NT2/D1 (cell line): Measurements from ENCODE around the gene SPAST.
"Not testable (repeated sequence)": the region's sequence is repeated elsewhere in the genome, so short reads cannot be mapped to it uniquely, and the experiment has no call there.

Experiments
- DNase-seq: peaks from one replicate; pipeline ENCODE4 v3.0.0-alpha.2; 2011; ENCODE audit warnings: low read depth, low spot score
- H3K27me3 ChIP-seq: 2 replicates; pipeline ENCODE4 v1.6.0; 2011; ENCODE audit warnings: mild to moderate bottlenecking; ENCODE audit not compliant: insufficient read length, insufficient read depth
- H3K36me3 ChIP-seq: 2 replicates; pipeline ENCODE4 v1.6.1; 2011; ENCODE audit warnings: mild to moderate bottlenecking, low read length, mixed read lengths; ENCODE audit not compliant: insufficient read depth, insufficient read length
- H3K4me1 ChIP-seq: 2 replicates; pipeline ENCODE4 v1.5.1; 2011; ENCODE audit not compliant: insufficient read depth, insufficient read length
- H3K4me3 ChIP-seq: 2 replicates; pipeline ENCODE4 v1.5.1; 2011; ENCODE audit warnings: low read depth; ENCODE audit not compliant: insufficient read length
- H3K9ac ChIP-seq: 2 replicates; pipeline ENCODE4 v1.6.0; 2011; ENCODE audit warnings: low read depth; ENCODE audit not compliant: insufficient read length
- H3K9me3 ChIP-seq: 2 replicates; pipeline ENCODE4 v1.5.1; 2011; ENCODE audit warnings: mild to moderate bottlenecking, low read length; ENCODE audit not compliant: insufficient read depth
- SUZ12 ChIP-seq: IDR thresholded peaks from 2 replicates; pipeline ENCODE4 v1.6.1; 2011; ENCODE audit not compliant: insufficient read length, insufficient read depth; ENCODE audit errors: extremely low read depth
- YY1 ChIP-seq: IDR thresholded peaks from 2 replicates; pipeline ENCODE4 v1.6.1; 2011; ENCODE audit not compliant: insufficient read length, insufficient read depth
- ZNF274 ChIP-seq: IDR thresholded peaks from 2 replicates; pipeline ENCODE4 v1.6.1; 2011; ENCODE audit warnings: mild to moderate bottlenecking, low read depth, low read length

Gene SPAST

DNA sequence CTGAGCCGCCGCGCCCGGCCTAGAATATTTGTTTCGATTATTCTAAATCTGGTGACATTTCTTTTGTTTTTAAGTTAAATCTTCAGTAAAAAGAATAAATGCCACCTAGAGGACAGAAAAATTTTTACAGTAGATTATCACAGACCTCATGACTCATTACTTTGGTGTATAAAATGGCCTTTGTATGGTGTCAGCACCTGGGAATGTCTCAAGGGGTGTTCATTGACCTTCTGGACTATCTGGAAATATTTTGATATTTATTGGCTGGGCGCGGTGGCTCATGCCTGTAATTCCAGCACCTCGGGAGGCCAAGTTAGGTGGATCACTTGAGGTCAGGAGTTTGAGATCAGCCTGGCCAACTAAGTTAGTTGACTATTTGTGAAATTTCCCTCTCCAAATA lies 72.1 kb downstream of the SPAST start:
- DNase-seq: no peak
- Histone ChIP-seq H3K9me3 (no peaks in the 10 kb centered on the region), H3K36me3 (peaks cover 2% of the 10 kb centered on the region), H3K27me3 (no peaks in the 10 kb centered on the region), H3K4me3 (no peak overlapping the region), H3K9ac (no peak overlapping the region), H3K4me1 (no peaks in the 10 kb centered on the region)
- TF ChIP-seq ZNF274: no peak
- no peak for TF ChIP-seq SUZ12
- TF ChIP-seq YY1: no peak

DNA sequence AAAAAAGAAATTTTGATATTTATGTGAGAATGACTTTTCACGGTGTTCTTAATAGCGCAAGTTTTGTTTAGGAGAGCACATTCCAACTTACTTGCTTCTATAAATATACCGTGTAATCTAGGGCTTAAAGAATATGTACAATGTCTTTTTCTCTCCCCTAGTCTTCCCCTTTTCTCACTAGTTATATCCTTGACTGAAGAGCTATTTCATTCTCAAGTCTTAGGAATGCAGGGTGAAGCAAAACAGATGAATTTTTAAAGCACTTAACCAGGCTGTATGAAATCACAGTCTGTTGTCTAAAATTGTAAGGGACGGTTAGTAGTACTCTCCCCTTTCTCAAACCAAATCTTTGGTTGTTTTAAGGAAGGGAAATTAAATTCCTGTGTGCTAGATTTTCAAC lies 72.7 kb downstream of the SPAST start:
- H3K4me3 ChIP-seq: no peak overlapping the region
- H3K4me1 ChIP-seq: no peaks in the 10 kb centered on the region
- H3K9me3 ChIP-seq: no peaks in the 10 kb centered on the region
- no peaks in the 10 kb centered on the region for H3K27me3 ChIP-seq
- DNase-seq: no peak
- H3K36me3 ChIP-seq: peaks cover 2% of the 10 kb centered on the region
- TF ChIP-seq SUZ12 (no peak), ZNF274 (no peak), YY1 (no peak)
- no peak overlapping the region for H3K9ac ChIP-seq

DNA sequence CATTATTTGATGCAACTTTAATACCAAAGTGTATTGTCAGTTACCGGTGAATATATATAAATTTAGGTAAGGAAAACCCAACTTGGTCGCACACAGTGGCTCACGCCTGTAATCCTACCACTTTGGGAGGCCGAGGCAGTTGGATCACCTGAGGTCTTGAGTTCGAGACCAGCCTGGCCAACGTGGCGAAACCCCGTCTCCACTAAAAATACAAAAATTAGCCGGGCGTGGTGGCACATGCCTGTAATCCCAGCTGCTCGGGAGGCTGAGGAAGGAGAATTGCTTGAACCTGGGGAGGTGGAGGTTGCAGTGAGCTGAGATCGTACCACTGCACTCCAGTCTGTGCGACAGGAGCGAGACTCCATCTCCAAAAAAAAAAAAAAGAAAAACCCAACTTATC lies 88.2 kb downstream of the SPAST start:
- H3K9me3 ChIP-seq, H3K4me3 ChIP-seq, DNase-seq, H3K36me3 ChIP-seq, H3K9ac ChIP-seq, H3K27me3 ChIP-seq, H3K4me1 ChIP-seq: not testable (repeated sequence)

GRCh38 chr2:32159678-32160077 lies 96.3 kb downstream of the SPAST start:
- Histone ChIP-seq H3K4me3 (no peak overlapping the region), H3K9ac (no peak overlapping the region), H3K9me3 (no peaks in the 10 kb centered on the region), H3K36me3 (no peaks in the 10 kb centered on the region), H3K27me3 (no peaks in the 10 kb centered on the region), H3K4me1 (peaks cover 2% of the 10 kb centered on the region)
- TF ChIP-seq SUZ12 (no peak), ZNF274 (no peak), YY1 (no peak)
- no peak for DNase-seq

GRCh38 chr2:32161296-32161695 lies 97.9 kb downstream of the SPAST start:
- H3K27me3 ChIP-seq: no peaks in the 10 kb centered on the region
- TF ChIP-seq ZNF274 (no peak), YY1 (no peak), SUZ12 (no peak)
- no peak overlapping the region for H3K4me3 ChIP-seq
- H3K9me3 ChIP-seq: no peaks in the 10 kb centered on the region
- H3K9ac ChIP-seq: no peak overlapping the region
- no peak for DNase-seq
- H3K36me3 ChIP-seq: no peaks in the 10 kb centered on the region
- H3K4me1 ChIP-seq: peaks cover 2% of the 10 kb centered on the region

GRCh38 chr2:32164254-32164653 lies 100.9 kb downstream of the SPAST start:
- DNase-seq: not testable (repeated sequence)
- peak overlapping the region; percentile 83 for H3K4me3 ChIP-seq
- H3K9ac ChIP-seq: peak overlapping the region; percentile 70

DNA sequence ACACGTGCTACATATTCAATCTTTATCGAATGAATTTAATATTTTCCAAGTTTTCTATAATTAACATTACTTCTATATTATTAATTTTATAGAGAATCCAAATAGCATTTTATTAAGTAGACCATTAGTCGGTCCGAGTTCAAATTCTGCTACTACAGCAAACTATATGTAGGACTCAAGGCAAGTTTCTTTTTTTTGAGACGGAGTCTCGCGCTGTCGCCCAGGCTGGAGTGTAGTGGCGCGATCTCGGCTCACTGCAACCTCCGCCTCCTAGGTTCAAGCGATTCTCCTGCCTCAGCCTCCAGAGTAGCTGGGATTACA lies 101.6 kb downstream of the SPAST start:
- not testable (repeated sequence) for H3K36me3 ChIP-seq, H3K9me3 ChIP-seq, DNase-seq, H3K4me1 ChIP-seq, H3K27me3 ChIP-seq
- Histone ChIP-seq H3K9ac (peak overlapping the region; percentile 94), H3K4me3 (peak overlapping the region; percentile 83)

More at GRCh38 chr2:32164254-32164653, 100.9 kb downstream of the SPAST start:
- not testable (repeated sequence) for H3K4me1 ChIP-seq, H3K9me3 ChIP-seq, H3K27me3 ChIP-seq, H3K36me3 ChIP-seq

- TF ChIP-seq ZNF274 (no peak), SUZ12 (no peak), YY1 (no peak)
- no peaks in the 10 kb centered on the region for H3K9me3 ChIP-seq
- peak overlapping the region; percentile 94 for H3K9ac ChIP-seq
- no peaks in the 10 kb centered on the region for H3K27me3 ChIP-seq
- H3K36me3 ChIP-seq: peaks cover 7% of the 10 kb centered on the region
- no peak for DNase-seq
- H3K4me1 ChIP-seq: peaks cover 2% of the 10 kb centered on the region
- peak overlapping the region; percentile 83 for H3K4me3 ChIP-seq
These were observed 102.8 kb downstream of the SPAST start for GRCh38 chr2:32166115-32166574.
